HG03521 (cell line): ENCODE data around the gene SOX8.

Experiments used
- ATAC-seq: cut with Tn5 transposase; IDR thresholded peaks from one replicate; pipeline ENCODE4 v1.9.1; 2021; ENCODE audit warnings: mild to moderate bottlenecking, moderate library complexity; ENCODE audit not compliant: unreplicated experiment

Gene SOX8

DNA sequence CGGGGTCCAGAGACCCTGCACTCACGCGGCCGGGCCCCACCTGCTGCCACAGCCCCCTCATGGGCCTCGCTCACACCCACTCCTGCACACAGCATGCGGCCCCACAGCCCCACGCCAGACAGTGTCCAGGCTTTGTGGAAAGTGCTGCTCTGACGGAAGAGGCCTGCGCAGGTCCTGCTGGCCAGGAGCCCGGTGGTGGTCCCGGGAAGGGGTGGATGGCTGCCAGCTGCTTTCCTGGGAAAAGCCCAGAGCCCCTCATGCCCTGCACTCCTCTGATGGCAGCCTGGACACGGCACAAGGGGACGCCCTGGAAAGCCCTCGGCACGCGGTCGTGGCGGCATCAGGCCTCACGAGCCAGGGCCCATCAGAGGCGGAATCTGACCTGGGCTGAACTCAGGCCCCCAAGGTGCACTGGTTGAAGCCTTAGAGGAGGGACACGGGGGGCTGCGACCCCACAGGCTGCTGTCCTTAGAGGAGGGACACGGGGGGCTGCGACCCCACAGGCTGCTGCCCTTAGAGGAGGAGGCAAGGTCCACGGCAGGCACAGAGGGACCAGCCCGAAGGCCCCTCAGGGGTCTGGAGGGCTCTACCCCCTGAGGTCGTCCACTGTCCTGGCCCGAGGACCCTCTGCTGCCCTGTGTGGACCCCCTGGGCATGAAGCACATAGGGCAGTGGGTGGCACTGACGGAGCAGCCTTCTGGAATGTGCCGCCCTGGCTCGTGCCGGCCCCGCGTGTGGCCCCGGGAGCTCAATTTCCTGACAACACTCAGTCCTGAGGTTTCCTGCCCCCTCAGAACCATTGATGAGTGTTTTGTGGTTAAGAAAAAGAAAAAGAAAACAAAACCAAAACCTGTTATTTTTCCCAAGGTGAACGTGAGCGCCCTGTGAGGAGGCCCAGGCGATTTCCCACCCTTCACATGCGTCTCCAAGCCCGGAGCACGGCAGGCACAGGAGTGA, 22.1 kb downstream of the SOX8 start:
- ATAC-seq = no peak

DNA sequence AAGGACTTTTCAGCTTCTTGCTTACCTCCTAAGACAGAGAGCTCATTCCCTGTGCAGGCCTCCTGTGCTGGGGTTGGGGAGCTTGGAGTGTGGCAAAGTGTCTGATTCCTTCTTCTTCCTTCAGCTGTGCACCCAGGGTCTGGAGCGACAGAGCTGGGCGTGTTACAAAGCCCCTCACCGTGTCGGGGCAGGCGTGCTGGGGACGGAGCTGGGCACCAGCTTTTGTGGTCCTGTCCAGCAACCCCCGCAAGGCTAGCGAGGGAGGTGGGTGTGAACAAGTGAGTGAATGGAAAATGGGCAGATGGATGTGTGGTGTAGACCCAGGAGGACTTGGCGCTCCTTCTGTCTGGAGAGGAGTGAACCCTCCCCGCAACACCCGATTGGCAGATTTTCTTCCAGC, 23.7 kb downstream of the SOX8 start:
- no peak for ATAC-seq

DNA sequence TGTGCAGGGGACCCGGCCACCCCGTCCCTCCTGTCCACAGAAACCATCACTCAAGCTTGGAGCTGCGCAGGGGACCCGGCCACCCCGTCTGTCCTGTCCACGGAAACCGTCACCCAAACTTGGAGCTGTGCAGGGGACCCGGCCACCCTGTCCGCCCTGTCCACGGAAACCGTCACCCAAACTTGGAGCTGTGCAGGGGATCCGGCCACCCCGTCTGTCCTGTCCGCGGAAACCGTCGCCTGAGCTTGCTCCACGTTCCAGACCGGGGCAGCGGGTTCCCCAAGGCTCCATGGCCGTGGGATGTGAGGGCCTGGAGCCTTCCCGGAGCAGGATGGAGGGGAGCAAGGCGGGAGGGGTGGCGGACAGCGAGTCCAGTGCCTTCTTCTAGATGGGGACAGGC, 25.2 kb downstream of the SOX8 start:
- ATAC-seq = no peak

DNA sequence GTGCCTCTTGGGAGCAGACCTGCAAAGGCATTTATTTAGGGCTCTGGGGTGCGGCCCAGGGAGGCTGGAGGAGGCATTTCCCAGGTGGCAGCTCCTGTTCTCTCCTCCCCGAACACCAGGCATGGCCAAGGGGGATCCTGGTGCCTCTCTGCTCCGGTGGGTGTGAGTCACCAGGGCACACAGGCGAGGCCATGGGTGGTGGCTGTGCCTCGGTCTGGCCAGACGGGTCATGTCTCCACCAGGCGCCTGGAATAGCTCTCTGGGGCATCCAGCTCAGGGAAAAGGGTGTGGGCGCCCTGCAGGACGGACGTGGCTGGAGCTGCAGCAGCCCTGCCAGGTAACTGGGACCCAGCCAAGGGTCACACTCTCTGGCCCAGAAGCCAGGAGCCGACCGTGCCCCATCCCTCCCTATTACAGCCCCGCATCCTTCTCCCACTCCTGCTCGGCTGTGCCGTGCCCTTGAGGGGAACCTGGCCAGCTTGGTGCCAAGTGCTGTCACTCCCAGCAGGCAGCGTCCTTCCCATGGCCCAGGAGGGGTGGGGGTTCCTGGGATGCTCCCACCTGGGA, 25.8 kb downstream of the SOX8 start:
- ATAC-seq = no peak

DNA sequence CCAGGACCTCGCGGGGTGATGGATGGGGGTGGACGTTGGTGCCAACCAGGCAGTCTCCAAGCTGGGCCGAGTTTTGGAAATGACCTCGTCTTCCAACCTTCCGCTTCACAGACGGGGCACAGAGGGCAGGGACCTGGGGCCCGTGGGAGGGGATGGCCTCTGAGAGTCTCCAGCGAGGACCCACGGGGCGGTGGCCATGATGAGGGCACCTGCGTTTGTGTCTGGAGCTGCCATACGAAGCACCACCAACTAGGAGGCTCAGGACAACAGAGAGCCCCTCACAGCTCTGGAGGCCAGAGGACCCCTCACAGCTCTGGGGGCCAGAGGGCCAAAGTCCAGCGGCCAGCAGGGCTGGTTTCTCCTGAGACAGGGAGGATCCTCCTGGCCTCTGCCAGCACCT, 26.5 kb downstream of the SOX8 start:
- ATAC-seq = no peak

DNA sequence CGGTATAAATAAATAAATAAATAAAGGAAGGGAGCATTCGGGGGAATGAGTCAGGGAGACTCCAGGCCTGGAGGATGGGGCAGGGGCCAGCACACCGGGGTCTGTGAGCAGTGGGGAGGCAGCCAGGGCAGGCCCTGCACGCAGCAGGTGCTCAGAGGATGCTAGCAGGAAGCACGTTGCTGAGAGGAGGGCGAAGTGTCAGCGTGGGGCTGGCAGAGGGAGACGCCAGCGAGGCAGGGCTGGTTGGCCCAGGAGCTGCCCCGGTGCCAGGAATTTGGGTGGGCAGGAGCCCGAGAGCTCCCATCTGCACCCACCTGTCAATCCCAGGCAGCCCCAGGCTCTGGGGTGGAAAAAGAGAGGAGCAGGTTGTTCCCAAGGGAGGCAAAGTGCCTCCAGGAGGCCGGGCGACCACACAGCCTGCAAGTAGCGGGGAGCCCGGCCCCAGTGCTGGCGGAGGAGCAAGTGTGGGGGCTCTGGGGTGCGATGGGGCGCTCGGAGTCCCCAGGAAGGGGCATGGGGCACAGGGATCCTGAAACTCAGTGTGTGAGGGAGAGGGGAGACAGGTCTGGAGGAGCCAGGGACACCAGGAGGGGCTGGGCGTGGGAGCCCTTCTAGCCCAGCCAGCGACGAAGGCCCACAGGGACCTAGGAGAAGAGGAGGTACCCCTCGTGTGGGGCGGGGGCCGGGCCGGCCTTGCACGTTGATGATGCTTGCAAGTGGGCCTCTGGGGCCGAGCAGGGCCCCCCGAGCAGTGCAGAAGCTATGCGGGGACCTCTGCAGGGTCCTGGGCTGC, 28.0 kb downstream of the SOX8 start:
- no peak for ATAC-seq

DNA sequence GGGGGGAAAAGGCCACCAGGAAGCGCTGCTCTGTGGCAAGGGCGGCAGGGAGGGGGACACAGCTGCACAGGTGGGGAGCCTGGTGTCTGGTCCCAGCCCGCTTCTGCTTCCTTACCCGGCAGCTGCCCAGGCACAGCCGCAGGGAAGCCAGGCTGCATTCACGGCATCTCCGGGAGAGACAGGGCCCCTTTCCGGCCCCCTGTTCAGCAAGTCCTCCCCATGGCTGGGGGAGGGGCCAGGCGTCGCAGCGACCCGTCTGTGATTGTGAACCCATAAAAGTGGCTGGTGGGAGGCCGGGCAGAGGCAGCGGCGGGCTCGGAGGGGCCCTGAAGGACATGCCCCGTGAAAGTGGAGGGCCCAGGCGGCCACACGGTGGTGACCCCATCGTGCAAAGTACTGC, 28.7 kb downstream of the SOX8 start:
- no peak for ATAC-seq

DNA sequence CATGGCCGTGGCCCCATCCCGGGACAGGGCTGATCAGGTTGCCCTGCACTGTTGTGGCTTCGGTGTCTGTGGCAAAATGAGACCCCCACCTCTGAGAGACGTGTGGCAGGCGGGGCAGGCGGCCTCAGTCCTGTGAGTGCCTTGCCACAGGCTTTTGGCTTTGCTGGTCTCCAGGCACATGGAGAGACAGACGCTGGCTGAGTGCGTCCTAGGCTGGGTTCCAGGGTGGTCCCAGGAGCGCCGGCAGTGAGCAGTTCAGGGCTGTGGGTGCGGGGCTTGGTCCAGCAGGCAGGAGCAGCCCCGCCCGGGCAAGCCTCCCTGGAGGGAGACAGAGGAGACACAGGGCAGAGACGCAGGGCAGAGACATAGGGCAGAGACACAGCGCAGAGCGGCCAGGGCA, 29.2 kb downstream of the SOX8 start:
- ATAC-seq = no peak

DNA sequence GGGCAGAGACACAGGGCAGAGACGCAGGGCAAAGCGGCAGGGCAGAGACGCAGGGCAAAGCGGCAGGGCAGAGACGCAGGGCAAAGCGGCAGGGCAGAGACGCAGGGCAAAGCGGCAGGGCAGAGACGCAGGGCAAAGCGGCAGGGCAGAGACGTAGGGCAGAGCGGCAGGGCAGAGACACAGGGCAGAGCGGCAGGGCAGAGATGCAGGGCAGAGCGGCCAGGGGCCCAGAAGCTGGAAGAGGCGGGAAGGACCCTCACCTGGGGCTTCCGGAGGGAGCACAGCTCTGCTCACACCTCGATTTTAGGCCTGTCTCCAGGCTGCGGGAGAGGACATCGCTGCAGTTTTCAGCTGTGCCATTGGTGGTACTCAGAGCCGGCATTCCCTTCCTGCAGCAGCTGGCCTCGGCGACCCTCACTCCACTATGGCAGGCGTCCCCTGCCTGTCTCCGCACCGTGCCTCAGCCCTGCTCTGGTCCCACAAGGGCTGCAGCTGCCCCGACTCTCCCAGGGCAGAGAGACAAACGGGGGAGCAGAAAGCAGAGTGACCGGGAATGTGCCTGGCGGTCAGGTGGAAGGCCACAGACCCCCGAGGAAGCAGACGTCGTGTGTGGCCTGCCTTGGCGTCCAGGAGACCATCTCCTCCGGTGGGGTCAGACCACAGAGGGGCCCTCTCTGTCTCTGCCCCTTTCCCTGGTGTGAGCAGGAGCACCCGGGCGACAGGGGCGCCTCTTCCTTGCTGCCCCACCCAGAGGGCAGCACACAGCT, 29.9 kb downstream of the SOX8 start:
- ATAC-seq = no peak

DNA sequence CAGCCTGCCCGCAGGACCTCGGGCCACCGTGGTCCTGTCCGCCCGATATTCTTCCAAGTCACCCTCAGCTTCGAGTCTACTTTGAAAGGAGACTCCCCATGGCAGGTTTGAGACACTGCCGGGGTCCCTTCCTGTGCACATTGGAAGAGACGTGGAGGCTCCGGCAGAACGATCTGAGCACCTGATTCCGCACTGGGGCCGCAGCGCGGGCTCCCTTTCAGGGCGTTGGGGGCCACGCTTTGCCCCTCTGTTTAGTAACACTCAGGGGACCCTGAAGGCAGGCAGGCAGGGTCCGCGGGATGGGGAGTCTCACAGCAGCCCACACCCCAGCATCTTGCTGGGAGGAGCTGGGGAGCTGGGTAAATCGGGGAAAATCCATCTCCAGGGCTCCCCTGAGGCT, 30.6 kb downstream of the SOX8 start:
- ATAC-seq = no peak

DNA sequence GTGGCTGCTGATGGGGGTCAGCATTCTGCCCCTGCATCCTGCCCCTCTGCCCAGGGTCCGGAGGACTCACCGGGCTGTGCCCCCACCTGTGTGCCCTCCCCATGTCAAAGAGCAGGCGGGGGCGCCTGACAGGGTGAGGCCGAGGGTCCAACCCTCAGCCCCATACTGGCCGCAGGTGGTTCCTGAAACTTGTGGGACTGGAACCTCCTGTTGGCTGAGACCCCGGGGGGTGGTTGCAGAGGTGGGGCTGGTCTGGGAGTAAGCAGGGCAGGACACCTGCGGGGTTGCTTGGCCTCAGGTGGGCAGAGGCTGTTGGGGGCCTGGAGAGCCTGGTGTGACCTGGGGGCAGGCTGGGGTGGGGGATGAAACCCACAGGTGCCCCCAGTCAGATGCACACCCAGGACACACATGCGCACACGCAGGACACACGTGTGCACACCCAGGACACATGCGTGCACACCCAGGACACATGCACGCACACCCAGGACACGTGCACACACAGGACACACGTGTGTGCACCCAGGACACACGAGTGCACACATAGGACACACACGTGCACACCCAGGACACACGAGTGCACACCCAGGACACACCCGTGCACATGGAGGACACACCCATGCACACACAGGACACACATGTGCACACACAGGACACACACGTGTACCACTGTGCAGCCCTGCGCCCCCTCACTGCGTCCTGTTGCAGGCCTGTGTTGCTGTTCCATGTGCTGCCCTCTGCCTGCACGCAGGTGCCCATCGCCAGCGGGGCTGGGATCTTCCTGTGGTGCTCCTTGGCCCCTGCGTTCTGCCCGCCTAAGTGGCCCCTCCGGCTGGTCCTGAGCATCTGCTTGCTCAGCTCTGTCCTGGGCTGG, 31.4 kb downstream of the SOX8 start:
- ATAC-seq = no peak

DNA sequence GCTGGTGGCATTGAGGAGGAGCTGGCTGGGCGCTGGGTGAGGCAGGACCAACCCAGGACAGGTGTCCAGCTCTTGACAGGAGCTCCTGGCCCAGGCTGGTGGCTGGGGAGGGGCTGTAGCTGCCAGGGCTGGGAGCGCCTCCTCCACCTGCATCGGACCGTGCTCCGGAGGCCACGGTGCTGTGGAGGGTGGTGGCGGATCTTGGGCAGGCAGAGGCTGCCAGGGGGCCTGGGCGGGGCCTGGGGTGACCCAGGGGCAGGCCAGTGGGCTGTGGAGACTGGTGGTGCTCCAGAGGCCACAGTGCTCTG, 32.0 kb downstream of the SOX8 start:
- ATAC-seq = no peak

DNA sequence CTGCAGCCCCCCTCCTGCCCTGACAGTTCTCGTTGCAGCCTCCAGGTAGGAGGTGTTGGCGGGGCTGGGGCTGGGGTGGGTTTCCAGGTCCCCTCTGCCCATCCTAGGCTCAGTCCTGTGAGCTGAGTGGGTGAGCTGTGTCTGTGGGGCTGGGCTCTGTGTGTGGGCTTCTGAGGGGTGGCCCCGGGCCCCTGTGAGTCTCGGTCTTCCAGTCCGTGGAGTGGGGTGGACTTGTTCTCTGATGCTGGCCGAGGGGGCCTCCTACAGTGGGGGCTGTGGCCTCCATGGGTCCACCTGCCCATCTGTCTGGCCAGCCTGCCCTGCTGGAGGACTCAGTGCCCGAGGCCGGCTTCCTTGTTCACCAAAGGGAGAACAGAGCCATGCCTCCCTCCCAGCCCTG, 32.7 kb downstream of the SOX8 start:
- ATAC-seq = no peak

DNA sequence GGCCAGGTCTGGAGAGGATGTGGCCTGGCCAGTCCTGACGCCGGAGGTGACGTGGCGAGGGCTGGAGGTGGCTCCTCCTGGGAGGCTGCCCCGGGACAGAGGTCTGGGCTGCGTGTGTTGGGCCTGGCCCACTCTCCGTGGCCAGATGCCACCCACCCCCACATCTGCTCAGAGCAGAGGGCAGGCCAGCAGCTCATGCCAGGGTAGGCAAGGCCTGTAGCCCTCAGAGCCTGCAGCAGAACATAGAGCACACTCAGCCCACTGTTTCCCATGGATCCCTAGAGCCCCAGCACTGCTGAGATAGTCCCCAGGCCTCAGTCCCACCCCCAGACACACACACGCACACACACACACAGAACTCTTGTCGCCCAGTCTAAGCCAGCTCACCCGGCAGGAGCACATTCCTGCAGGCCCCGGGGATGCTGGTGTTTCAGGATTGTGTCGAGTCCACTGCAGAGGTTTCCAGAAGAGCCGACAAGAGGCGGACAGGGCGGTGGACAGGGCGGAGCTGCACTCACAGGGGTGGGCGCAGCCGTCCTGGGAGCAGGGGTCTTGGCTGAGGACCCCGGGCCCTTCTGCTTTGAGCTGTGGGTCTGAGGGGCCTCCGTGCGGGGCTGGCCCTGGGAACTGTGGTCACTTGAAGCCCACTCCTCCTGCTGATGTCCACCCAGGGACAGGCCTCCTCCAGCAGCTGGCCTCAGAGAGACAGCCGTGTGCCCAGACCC, 33.4 kb downstream of the SOX8 start:
- ATAC-seq = no peak

DNA sequence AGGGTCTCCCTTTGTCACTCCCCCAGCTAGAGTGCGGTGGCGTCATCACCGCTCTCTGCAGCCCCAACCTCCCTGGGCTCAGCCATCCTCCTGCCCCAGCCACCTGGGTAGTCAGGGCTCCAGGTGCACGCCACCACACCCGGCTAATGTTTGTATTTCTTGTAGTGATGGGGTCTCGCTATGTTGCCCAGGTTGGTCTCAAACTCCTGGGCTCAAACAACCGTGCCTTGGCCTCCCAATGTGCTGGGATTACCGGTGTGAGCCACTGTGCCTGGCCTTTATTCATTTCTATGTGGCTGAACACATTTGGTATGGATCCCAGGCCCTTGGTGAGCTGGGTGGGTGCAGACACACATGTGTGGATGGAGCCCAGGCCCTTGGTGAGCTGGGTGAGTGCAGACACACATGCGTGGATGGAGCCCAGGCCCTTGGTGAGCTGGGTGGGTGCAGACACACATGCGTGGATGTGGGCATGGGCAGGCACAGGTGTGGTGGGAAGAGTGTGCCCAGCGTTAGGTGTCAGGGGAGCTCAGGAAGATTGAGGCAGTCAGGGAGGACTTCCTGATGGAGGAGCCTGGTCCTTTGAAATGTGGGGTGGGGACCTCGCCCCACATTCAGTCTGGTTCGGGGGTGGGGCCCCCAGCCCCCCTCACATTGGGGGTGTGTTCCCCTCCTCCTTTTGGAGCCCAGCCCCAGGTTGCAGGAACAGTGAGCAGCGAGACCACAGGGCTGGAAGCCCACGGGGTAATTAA, 37.1 kb downstream of the SOX8 start:
- ATAC-seq = no peak

DNA sequence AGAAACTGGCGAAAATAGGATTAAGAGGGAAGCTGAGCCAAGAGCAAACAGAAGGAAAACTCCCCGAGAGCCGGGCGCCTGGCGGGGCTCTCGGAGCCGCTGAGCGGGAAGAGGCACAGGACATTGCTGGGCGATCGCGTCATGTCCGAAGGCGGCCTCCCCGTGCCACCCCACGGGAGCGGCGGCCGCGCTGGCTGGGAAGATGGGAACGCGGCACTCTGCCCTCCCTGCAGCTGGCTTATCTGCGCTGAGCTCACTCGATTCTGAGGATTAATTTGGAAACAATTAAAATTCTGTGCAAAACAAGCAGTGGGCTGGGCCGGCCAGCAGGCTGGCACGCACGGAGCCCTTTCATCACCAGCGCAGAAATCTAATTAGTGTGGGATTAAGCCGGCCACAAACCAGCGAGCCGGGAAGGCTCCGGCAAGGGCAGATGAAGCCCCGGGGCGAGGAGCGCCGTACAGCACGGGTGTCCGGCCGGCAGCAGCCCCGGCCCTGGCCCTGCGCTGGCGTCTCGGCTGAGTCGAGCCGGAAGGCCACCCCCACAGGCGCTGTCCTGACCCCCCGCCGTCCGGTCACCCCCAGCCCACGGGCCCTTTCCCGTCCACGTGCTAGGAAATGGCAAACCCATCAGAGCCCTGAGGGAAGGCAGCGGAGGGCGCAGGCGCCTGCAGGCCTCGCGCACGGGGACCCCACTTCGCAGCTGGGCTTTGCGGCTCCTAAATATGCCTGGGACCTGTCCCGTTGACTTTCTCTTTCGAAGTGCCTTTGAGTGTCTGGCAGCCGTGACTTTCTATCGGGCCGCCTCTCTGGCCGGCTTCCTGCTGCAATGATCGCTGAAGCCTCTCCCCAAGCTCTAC, 37.9 kb downstream of the SOX8 start:
- ATAC-seq = no peak

DNA sequence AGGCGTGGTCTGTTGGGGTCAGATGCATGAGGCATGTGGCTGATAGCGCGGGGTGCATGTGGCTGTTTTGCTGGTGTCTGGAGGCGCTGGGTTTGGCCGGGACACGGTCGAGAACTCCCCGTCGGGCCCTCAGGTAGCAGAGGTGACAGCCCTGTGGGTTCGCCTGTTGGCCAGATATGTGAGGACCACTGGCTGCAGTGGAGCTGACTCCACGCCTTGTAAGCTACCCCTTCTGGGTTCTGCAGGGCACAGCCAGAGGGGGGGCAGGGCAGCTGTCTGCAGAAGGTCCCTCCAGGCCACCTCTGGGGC, 38.5 kb downstream of the SOX8 start:
- ATAC-seq = no peak

DNA sequence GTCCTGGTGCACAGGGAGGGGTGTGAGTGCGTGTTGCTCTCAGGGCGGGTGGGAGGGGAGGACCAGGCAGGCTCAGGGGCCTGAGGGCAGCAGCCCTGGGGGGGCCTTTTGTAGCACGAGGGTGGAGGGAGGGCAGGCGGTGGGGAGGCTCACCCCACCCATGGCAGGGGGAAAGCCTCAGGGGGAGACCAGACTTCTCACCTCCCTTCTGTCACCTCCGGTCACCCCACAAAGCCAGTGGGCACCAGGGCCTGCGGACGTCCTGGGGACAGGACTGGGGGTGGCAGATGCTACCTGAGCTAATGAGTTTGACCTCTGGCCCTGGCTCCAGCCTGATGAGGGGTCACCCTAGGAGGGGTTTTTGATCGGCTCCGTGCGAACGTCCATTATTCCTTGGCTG, 39.0 kb downstream of the SOX8 start:
- no peak for ATAC-seq
